GM21381 (cell line): ENCODE data around the gene MMAB.

Source experiments
- ATAC-seq: cut with Tn5 transposase; IDR thresholded peaks from one replicate; pipeline ENCODE4 v1.9.1; 2021; ENCODE audit warnings: mild to moderate bottlenecking, moderate library complexity; ENCODE audit not compliant: unreplicated experiment

MMAB gene

GRCh38 chr12:109518820-109519665, 54.3 kb downstream of the MMAB start:
- ATAC-seq = no peak

GRCh38 chr12:109517619-109518018, 55.7 kb downstream of the MMAB start:
- ATAC-seq = no peak

GRCh38 chr12:109513977-109514376, 59.3 kb downstream of the MMAB start:
- no peak for ATAC-seq

- no peak for ATAC-seq
These were observed 60.3 kb downstream of the MMAB start for GRCh38 chr12:109513051-109513450.

GRCh38 chr12:109512608-109513007, 60.7 kb downstream of the MMAB start:
- ATAC-seq = no peak

GRCh38 chr12:109510196-109510595, 63.1 kb downstream of the MMAB start:
- ATAC-seq = no peak

GRCh38 chr12:109504068-109504467, 69.2 kb downstream of the MMAB start:
- no peak for ATAC-seq
